ENCODE measurements around the gene ZNF69.

DNA sequence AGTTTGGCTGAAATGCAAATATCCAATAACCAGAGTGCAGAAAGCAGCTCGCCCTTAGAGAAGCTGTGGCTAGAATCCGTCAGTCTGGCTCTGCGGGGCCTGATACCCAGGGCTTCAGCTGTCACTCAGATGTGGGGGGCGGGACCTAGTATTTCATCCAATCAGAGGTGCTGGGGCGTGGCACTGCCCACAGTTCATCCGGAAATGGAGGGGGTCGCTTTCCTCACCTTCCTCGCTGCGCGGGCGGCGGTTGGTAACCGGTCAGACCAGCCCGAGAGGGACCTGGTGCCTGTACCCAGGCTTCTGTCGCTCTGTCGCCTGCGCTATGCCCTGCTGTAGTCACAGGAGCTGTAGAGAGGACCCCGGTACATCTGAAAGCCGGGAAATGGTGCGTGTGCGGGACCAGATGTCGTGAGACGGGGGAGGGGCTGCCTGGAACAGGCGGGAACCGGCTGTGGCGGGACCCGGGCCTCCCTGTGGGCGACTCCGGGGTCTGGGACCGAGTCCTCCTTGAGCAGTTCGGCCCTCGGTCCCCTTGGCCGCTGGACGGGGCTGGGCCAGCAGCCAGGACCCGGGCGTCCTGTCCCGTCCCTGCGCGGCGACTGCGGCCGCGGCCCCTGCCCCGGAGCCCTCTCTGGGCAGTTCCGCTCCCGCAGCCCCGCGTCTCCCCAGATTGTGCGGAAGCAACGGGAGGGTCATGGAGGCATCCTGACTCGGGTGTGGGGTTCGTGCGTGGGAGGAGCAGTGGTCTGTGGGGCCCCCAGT is 37.5 kb downstream of the ZNF69 start, which contains the start of gene ZNF700:
- TF ChIP-seq CTCF (IDR thresholded peaks at IDR 0.05) (peak in 1 of 3 donors; percentile 20), POLR2A (IDR thresholded peaks at IDR 0.05) (peak; percentile 76)
